Esophagus muscularis mucosa (tissue), 4 donors: Measurements from ENCODE around the gene SHTN1.

Experiments used
- CTCF ChIP-seq, 3 experiments: fragments of 200-600 bp in 2 of 3; fragments of 450-650 bp in 1 of 3; sonication (generic) in 2 of 3; IDR thresholded peaks; one replicate each; pipeline ENCODE4 v1.5.1; 2017 to 2019; ENCODE audit warnings: antibody characterized with exemption in 3 of 3, mild to moderate bottlenecking in 2 of 3, moderate library complexity in 1 of 3
- EP300 ChIP-seq: sonication (generic); formaldehyde crosslinking; IDR thresholded peaks from one replicate; pipeline ENCODE4 v1.6.1; 2017; ENCODE audit warnings: antibody characterized with exemption
- POLR2A ChIP-seq: fragments of 450-650 bp; IDR thresholded peaks from one replicate; pipeline ENCODE4 v1.6.1; 2017; ENCODE audit warnings: antibody characterized with exemption, moderate library complexity, mild to moderate bottlenecking, low read depth
- POLR2AphosphoS5 ChIP-seq, 2 donors: sonication (generic); formaldehyde crosslinking; IDR thresholded peaks; one replicate each; pipeline ENCODE4 v1.6.1; 2017; ENCODE audit warnings: antibody characterized with exemption in 2 of 2

GRCh38 chr10:116880716-116881482 is 124.1 kb downstream of the SHTN1 start:
- TF ChIP-seq CTCF (IDR thresholded peaks at IDR 0.05) (no peak), POLR2A (no peak), POLR2AphosphoS5 (IDR thresholded peaks at IDR 0.05) (no peak), EP300 (no peak)
